GM18505 (cell line): ENCODE data around the gene GALP.
"Not testable (repeated sequence)": the region's sequence is repeated elsewhere in the genome, so short reads cannot be mapped to it uniquely, and the experiment has no call there.

Experiments used
- ATAC-seq: cut with Tn5 transposase; IDR thresholded peaks from one replicate; pipeline ENCODE4 v1.9.1; 2021; ENCODE audit not compliant: unreplicated experiment
- POLR2A ChIP-seq: IDR thresholded peaks from 4 replicates; pipeline ENCODE4 v1.6.1; 2011; ENCODE audit warnings: borderline replicate concordance; ENCODE audit not compliant: insufficient read depth, insufficient read length; ENCODE audit errors: extremely low read depth

GALP gene

GRCh38 chr19:56141417-56141993 is 34.3 kb upstream of the GALP start:
- no peak for TF ChIP-seq POLR2A
- no peak for ATAC-seq

GRCh38 chr19:56142087-56142787 is 33.6 kb upstream of the GALP start:
- no peak for ATAC-seq
- TF ChIP-seq POLR2A: no peak

- no peak for TF ChIP-seq POLR2A
- ATAC-seq: no peak
Measured at GRCh38 chr19:56142897-56143434, 32.8 kb upstream of the GALP start.

GRCh38 chr19:56144376-56144775 is 31.4 kb upstream of the GALP start:
- ATAC-seq: no peak

GRCh38 chr19:56144831-56145230 is 31.0 kb upstream of the GALP start:
- TF ChIP-seq POLR2A: no peak
- ATAC-seq: no peak

More at GRCh38 chr19:56144376-56144775, 31.4 kb upstream of the GALP start:
- no peak for TF ChIP-seq POLR2A

- no peak for TF ChIP-seq POLR2A
- no peak for ATAC-seq
Measured at GRCh38 chr19:56145698-56146097, 30.1 kb upstream of the GALP start.

GRCh38 chr19:56146904-56147303 is 28.9 kb upstream of the GALP start:
- TF ChIP-seq POLR2A: no peak
- no peak for ATAC-seq

- no peak for TF ChIP-seq POLR2A
- ATAC-seq: no peak
Measured at GRCh38 chr19:56147307-56147706, 28.5 kb upstream of the GALP start.

GRCh38 chr19:56148096-56148495 is 27.7 kb upstream of the GALP start:
- TF ChIP-seq POLR2A: no peak
- no peak for ATAC-seq

- ATAC-seq: not testable (repeated sequence)
Measured at GRCh38 chr19:56148955-56149655, 26.7 kb upstream of the GALP start.

GRCh38 chr19:56149656-56150038 is 26.2 kb upstream of the GALP start:
- no peak for TF ChIP-seq POLR2A
- ATAC-seq: no peak

GRCh38 chr19:56150358-56150757 is 25.4 kb upstream of the GALP start:
- no peak for ATAC-seq
- TF ChIP-seq POLR2A: no peak

- ATAC-seq: no peak
- no peak for TF ChIP-seq POLR2A
Measured at GRCh38 chr19:56152644-56153043, 23.2 kb upstream of the GALP start.

GRCh38 chr19:56153507-56153906 is 22.3 kb upstream of the GALP start:
- no peak for TF ChIP-seq POLR2A
- ATAC-seq: no peak
